GM23338 (cell line): Measurements from ENCODE around the gene KRTAP13-3. TPM values are rescaled to one million over a fixed set of nuclear protein-coding genes. Genes with fewer than 3 reads are reported as not detected.

Experiments
- ATAC-seq: fragments of 200-7000 bp; cut with Tn5 transposase; 3 replicates; pipeline ENCODE4 v1.9.1; 2020
- DNase-seq: peaks from one replicate; pipeline ENCODE4 v3.0.0-alpha.2; 2015; ENCODE audit warnings: low spot score
- H2AFZ ChIP-seq: fragments of 200-600 bp; sonication (generic); 2 replicates; pipeline ENCODE4 v1.8.0; 2016; ENCODE audit warnings: antibody characterized with exemption, mild to moderate bottlenecking, moderate library complexity
- H3F3A ChIP-seq: fragments of 200-600 bp; sonication (generic); replicated peaks from 2 replicates; pipeline ENCODE4 v1.8.0; 2017; ENCODE audit warnings: antibody characterized with exemption, mixed run types, low read depth
- H3K27ac ChIP-seq: fragments of 200-600 bp; sonication (generic); 2 replicates; pipeline ENCODE4 v1.6.1; 2016; ENCODE audit warnings: low read depth
- H3K27me3 ChIP-seq: fragments of 200-600 bp; sonication (generic); 2 replicates; pipeline ENCODE4 v1.8.0; 2016; ENCODE audit warnings: mild to moderate bottlenecking, mixed run types, moderate library complexity; ENCODE audit not compliant: insufficient read depth
- H3K36me3 ChIP-seq: fragments of 200-600 bp; sonication (generic); 2 replicates; pipeline ENCODE4 v1.8.0; 2016; ENCODE audit warnings: mild to moderate bottlenecking; ENCODE audit not compliant: insufficient read depth
- H3K4me1 ChIP-seq: fragments of 200-600 bp; sonication (generic); 2 replicates; pipeline ENCODE4 v1.8.0; 2016; ENCODE audit warnings: mild to moderate bottlenecking, moderate library complexity; ENCODE audit not compliant: insufficient read depth
- H3K4me2 ChIP-seq: fragments of 200-600 bp; sonication (generic); 2 replicates; pipeline ENCODE4 v1.7.1; 2017; ENCODE audit warnings: mixed run types
- H3K4me3 ChIP-seq: fragments of 200-600 bp; sonication (generic); 2 replicates; pipeline ENCODE4 v1.6.1; 2016; ENCODE audit warnings: mixed run types
- H3K79me2 ChIP-seq: fragments of 200-600 bp; sonication (generic); replicated peaks from 2 replicates; pipeline ENCODE4 v1.8.0; 2017; ENCODE audit warnings: mild to moderate bottlenecking; ENCODE audit not compliant: insufficient read depth
- H3K9me2 ChIP-seq: fragments of 200-600 bp; sonication (generic); 2 replicates; pipeline ENCODE4 v1.8.0; 2017; ENCODE audit not compliant: insufficient read depth
- H4K20me1 ChIP-seq: fragments of 200-600 bp; sonication (generic); replicated peaks from 2 replicates; pipeline ENCODE4 v1.8.0; 2017; ENCODE audit warnings: mild to moderate bottlenecking; ENCODE audit not compliant: insufficient read depth
- H3K27ac Mint-ChIP-seq: 2 replicates; pipeline ENCODE4 v1.8.0; 2020; ENCODE audit warnings: inconsistent platforms, mild to moderate bottlenecking, moderate library complexity, mixed read lengths
- H3K27me3 Mint-ChIP-seq: 3 replicates; pipeline ENCODE4 v1.8.0; 2022; ENCODE audit warnings: low read depth, mild to moderate bottlenecking, moderate library complexity, mixed read lengths, inconsistent platforms; ENCODE audit not compliant: insufficient read depth, poor library complexity
- H3K36me3 Mint-ChIP-seq: 3 replicates; pipeline ENCODE4 v1.8.0; 2021; ENCODE audit warnings: low read depth, mild to moderate bottlenecking, inconsistent platforms, moderate library complexity, mixed read lengths
- H3K4me1 Mint-ChIP-seq: 3 replicates; pipeline ENCODE4 v1.8.0; 2020; ENCODE audit warnings: mild to moderate bottlenecking, inconsistent platforms, mixed read lengths
- H3K4me3 Mint-ChIP-seq: 3 replicates; pipeline ENCODE4 v1.8.0; 2021; ENCODE audit warnings: moderate library complexity, mild to moderate bottlenecking, inconsistent platforms, mixed read lengths
- H3K9me3 Mint-ChIP-seq: 3 replicates; pipeline ENCODE4 v1.8.0; 2020; ENCODE audit warnings: moderate library complexity, mild to moderate bottlenecking, inconsistent platforms, mixed read lengths
- STAT1 ChIP-seq: IDR thresholded peaks from one replicate; pipeline ENCODE4 v1.6.1; 2016; ENCODE audit warnings: antibody characterized with exemption; ENCODE audit not compliant: unreplicated experiment
- ZNF462 ChIP-seq: fragments of 250-450 bp; sonication (Bioruptor Pico); IDR thresholded peaks from 2 replicates; pipeline ENCODE4 v1.5.0; 2020; ENCODE audit warnings: mild to moderate bottlenecking, moderate library complexity
- polyA plus RNA-seq: library from polyadenylated mRNA; unstranded; fragments of >200 nt; fragmentation: Nextera tagmentation; extraction: Ambion mirVana; gene quantifications from 2 replicates; pipeline ENCODE4 v1.2.1, GENCODE V29; 2016
- total RNA-seq: library from RNA; depleted of rRNA; stranded (reverse); fragments of >200 nt; shearing (Covaris generic); gene quantifications from 2 replicates; pipeline ENCODE4 v1.2.3, GENCODE V29; 2014
- TF ChIP-seq, protein P1 (sequence below), 2 experiments: fragments of 200-600 bp in 1 of 2; sonication (generic) in 1 of 2; conservative IDR thresholded peaks; 2 replicates each; pipeline versions ENCODE4 v1.5.1 to v1.6.1; 2016 to 2017; ENCODE audit warnings: antibody characterized with exemption in 2 of 2, low read depth in 2 of 2, mild to moderate bottlenecking in 2 of 2, moderate library complexity in 1 of 2

Gene KRTAP13-3
- total and polyA plus RNA-seq, 2 experiments from 2014 or later, result not detected

DNA sequence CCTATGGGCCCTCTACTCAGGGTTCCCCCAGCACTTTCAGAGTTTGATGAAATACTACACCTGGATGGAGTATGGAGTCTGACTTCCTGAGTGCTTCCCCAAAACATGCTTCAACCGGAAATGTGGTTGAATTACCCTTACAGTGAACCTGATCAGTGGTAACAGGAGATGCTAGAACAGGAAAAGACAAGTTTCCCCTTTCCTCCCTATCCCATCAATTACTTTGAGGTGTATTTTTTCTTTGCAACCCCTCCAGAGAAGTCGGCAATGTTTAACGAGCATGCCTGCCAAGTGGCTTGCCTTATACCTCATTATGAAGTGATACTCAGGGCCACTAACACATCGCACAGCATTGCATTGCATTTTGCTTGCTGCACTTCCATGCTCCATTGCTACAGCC is 21.3 kb upstream of the KRTAP13-3 start:
- Mint-ChIP-seq H3K27me3 (no peaks in the 10 kb centered on the region), H3K4me1 (peaks cover 22% of the 10 kb centered on the region), H3K4me3 (no peak overlapping the region), H3K9me3 (no peaks in the 10 kb centered on the region), H3K27ac (no peak overlapping the region), H3K36me3 (no peaks in the 10 kb centered on the region)
- H3K27me3 ChIP-seq, result no peaks in the 10 kb centered on the region
- H3K79me2 ChIP-seq, result no peaks in the 10 kb centered on the region
- peak overlapping the region; percentile 90; the same call in 1 of the 2 replicates for H2AFZ ChIP-seq
- DNase-seq (no peak), ATAC-seq (no peak)
- no peaks in the 10 kb centered on the region for H3F3A ChIP-seq
- H3K4me3 ChIP-seq, result no peak overlapping the region
- H4K20me1 ChIP-seq, result no peaks in the 10 kb centered on the region; the same call in 1 of the 2 replicates
- no peak overlapping the region for H3K4me2 ChIP-seq
- peaks cover 22% of the 10 kb centered on the region for H3K4me1 ChIP-seq
- TF ChIP-seq, protein P1, sequence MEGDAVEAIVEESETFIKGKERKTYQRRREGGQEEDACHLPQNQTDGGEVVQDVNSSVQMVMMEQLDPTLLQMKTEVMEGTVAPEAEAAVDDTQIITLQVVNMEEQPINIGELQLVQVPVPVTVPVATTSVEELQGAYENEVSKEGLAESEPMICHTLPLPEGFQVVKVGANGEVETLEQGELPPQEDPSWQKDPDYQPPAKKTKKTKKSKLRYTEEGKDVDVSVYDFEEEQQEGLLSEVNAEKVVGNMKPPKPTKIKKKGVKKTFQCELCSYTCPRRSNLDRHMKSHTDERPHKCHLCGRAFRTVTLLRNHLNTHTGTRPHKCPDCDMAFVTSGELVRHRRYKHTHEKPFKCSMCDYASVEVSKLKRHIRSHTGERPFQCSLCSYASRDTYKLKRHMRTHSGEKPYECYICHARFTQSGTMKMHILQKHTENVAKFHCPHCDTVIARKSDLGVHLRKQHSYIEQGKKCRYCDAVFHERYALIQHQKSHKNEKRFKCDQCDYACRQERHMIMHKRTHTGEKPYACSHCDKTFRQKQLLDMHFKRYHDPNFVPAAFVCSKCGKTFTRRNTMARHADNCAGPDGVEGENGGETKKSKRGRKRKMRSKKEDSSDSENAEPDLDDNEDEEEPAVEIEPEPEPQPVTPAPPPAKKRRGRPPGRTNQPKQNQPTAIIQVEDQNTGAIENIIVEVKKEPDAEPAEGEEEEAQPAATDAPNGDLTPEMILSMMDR (conservative IDR thresholded peaks at IDR 0.05; ENCODE audit: low read depth in 2 of 2), result no peak
- no peak for TF ChIP-seq STAT1
- no peaks in the 10 kb centered on the region for H3K36me3 ChIP-seq
- H3K27ac ChIP-seq, result no peak overlapping the region
- 0 out of 2 replicates have a peak, but pooled peaks cover 3% of the 10 kb centered on the region for H3K9me2 ChIP-seq

- H3K36me3 ChIP-seq, result no peaks in the 10 kb centered on the region
- DNase-seq (peak; percentile 47), ATAC-seq (peak; percentile 83)
- peak overlapping the region; percentile 94 for H2AFZ ChIP-seq
- H3K27me3 ChIP-seq, result no peaks in the 10 kb centered on the region
- TF ChIP-seq ZNF462, result no peak
- TF ChIP-seq, protein P1 (conservative IDR thresholded peaks at IDR 0.05; ENCODE audit: low read depth in 2 of 2), result peak; percentile 48 to 67
- H3K27ac ChIP-seq, result peak overlapping the region; percentile 12; the same call in 1 of the 2 replicates
- no peaks in the 10 kb centered on the region for H3K79me2 ChIP-seq
- Mint-ChIP-seq H3K9me3 (no peaks in the 10 kb centered on the region), H3K4me3 (no peak overlapping the region), H3K27ac (no peak overlapping the region), H3K4me1 (peaks cover 20% of the 10 kb centered on the region), H3K36me3 (no peaks in the 10 kb centered on the region), H3K27me3 (no peaks in the 10 kb centered on the region)
- H4K20me1 ChIP-seq, result no peaks in the 10 kb centered on the region; the same call in 1 of the 2 replicates
- peaks cover 22% of the 10 kb centered on the region for H3K4me1 ChIP-seq
- H3K4me2 ChIP-seq, result peak overlapping the region; percentile 61; the same call in 1 of the 2 replicates
- H3F3A ChIP-seq, result no peaks in the 10 kb centered on the region
- no peak overlapping the region for H3K4me3 ChIP-seq
- H3K9me2 ChIP-seq, result peaks cover 7% of the 10 kb centered on the region
Measured at GRCh38 chr21:30444204-30444603, 18.5 kb upstream of the KRTAP13-3 start.
